C1 segment of cervical spinal cord (tissue), 14 donors: Measurements from ENCODE around the gene ASCC1.
"Not testable (repeated sequence)": the region's sequence is repeated elsewhere in the genome, so short reads cannot be mapped to it uniquely, and the experiment has no call there.

Source experiments
- DNase-seq, 14 donors: peaks; one replicate each; lab custom pipeline; 2025; lab: John Stamatoyannopoulos, UW

ASCC1 gene

DNA sequence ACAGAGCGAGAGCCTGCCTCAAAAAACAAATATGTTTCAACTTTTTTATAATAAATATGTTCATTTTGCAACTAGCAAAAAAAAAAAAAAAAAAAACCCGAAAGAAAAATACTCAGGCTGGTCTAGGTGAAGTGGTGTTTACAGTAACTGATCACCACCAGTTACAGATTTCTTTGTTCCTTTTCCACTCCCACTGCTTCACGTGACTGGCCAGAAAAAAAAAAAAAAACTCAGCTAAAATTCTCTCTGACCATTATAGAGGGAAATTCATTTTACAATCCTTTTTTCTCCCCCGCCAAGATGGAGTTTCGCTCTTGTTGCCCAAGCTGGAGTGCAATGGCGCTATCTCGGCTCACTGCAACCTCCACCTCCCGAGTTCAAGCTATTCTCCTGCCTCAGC lies 4.6 kb upstream of the ASCC1 start:
- DNase-seq, result no peak

DNA sequence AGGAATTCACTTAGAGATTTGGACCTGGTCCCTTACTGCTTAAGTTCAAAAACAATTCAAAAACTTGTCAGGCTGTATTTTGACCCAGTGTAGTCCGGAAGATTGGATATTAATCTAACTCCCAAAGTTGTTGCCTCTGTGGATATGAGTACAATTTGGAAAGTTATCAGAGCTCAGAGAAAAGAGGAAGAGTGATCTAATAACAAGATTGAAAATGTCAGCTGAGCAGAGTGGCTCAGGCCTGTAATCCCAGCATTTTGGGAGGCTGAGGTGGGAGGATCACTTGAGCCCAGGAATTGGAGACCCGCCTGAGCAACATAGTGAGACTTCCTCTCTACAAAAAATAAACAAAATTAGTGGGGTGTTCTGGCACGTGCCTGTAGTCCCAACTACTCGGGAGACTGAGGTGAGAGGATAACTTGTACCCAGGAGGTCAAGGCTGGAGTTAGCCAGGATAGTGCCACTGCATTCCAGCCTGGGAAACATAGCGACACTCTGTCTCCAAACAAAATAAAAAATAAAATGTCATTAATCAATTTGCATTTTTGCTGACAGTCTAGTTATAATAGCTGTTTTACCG lies 3.2 kb upstream of the ASCC1 start:
- DNase-seq, result no peak

DNA sequence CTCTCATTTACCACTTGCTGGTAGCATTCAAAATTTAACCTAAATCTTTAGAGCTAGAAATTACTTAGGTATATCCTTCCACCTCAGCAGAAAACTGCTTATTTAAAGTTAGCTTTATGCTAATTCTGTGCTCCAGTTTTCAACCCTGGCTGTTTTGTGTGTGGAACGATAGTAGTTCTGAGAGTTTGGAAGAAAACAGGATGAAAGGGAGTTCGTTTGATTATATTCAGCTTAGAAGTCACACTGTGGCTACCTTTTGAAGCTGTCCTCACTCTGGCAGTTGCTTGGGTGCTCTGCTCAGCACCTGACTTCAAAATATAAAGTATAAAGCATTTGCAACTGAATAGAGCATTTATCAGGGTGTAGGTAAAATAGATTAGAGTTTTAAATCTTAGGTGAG lies 2.6 kb upstream of the ASCC1 start:
- no peak for DNase-seq

DNA sequence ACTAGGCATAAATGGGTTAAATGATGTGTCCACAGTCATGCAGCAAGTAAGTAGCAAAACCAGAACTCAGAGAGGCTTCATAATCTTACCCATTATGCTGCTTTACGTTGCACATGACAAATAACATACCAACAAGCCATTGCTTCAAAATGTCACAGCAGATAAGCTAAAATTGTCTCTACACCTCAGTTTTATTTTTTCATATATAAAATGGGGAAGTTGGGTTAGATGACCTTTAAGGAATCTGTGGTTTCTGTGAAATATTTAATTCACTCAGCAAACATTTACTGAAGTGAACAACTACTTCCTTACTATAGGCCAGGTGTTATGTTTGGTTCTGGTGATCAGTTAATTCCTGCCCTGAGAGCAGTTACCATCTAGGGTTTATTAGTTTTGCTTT lies 2.2 kb upstream of the ASCC1 start:
- no peak for DNase-seq

DNA sequence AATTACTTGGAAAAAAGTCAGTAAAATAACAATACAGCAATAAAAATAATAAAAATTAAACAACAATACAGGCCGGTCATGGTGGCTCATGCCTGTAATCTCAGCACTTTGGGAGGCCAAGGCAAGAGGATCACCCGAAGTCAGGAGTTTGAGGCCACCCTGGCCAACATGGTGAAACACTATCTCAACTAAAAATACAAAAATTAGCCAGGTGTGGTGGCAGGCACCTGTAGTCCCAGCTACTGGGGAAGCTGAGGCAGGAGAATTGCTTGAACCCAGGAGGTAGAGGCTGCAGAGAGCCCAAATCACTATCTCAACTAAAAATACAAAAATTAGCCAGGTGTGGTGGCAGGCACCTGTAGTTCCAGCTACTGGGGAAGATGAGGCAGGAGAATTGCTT lies 4.2 kb downstream of the ASCC1 start:
- not testable (repeated sequence) for DNase-seq

DNA sequence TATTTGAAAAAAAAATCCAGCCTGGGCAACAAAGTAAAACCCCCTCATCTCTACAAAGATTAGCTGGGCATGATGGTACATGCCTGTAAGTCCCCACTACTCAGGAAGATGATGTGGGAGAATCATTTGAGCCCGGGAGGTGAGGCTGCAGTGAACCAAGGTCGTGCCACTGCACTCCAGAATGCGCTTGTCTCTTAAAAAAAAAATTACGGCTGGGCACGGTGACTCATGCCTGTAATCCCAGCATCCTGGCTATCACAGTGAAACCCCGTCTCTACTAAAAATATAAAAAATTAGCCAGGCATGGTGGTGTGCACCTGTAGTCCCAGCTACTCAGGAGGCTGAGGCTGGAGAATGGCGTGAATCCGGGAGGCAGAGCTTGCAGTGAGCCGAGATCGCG lies 4.7 kb downstream of the ASCC1 start:
- DNase-seq, result not testable (repeated sequence)

DNA sequence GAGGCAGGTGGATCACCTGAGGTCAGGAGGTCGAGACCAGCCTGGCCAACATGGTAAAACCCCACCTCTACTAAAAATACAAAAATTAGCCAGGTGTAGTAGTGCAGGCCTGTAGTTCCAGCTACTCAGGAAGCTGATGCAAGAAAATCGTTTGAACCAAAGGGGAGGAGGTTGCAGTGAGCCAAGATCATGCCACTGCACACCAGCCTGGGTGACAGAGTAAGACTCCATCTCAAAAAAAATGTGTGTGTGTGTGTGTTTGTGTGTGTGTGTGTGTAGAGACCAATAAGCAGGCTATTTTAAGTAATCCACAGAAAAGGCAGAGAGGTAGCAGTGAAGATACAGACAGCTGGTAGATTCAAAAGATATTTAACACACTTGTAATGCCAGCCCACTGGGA lies 7.5 kb downstream of the ASCC1 start:
- DNase-seq, result not testable (repeated sequence)

DNA sequence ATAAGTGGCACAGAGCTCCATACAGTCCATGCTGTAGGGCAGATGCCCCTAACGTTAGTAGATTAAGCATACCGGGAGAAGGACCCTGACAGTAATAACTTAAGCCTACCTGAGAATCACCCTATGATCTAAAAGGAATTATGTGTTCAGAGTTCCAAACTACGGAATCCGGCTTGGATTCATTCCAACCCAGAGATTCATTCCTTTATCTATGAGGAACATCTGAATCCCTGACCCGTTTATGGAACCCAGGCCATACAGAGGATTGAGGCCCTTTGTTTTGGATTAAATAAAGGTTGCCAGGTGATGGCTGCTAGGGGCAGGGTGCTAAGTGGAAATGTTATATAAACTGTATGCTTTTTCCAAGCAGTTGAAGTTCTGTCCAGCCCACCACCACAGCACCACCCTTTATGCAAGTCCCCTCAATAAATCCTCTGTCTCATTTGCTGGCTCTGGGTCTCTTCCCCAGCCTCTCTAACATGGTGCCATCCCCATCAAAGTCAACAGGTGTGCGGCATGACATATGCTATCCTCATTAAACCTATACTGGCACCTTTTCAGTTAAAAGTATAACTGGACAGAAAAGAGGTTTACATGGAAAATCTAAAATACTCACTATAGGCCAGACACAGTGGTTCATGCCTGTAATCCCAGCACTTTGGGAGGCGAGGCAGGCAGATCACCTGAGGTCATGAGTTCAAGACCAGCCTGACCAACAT lies 9.4 kb downstream of the ASCC1 start:
- DNase-seq, result no peak

DNA sequence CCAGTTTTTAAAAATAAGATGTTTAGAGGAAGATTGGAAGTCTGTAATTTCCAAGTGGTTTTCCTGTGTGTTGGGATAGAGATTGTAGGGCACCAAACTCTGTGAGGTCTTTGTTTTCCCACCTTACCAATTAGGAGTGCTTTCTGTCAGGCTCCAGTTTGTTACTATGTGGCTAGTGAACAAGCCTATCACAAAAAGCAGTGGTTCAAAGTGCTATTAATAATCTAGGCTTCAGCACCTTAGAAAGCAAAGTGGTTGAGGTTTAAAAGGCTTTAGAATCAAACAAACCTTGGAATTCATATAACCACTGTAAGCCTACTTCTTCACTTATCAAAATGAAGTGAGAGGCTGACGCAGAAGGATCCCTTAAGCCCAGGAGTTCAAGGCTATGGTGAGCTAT lies 11.4 kb downstream of the ASCC1 start:
- DNase-seq, result no peak

DNA sequence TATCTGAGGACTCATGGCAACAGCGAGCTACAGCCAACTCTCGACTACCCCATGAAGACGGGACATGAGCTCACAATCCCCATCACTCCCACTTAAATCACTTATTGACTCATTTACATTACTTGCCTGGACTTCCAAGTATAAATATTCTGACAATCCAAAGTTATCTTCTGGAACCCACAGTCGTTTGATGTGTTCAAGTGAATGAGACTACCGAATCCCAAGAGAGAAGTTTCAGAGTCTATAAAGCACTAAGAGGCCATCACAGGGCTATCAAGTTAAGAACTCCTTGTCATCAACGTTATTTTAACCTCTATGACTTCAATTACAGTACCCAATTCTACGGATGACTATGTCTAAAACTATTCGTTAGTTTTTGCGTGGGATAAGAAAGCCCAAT lies 11.8 kb downstream of the ASCC1 start:
- no peak for DNase-seq

DNA sequence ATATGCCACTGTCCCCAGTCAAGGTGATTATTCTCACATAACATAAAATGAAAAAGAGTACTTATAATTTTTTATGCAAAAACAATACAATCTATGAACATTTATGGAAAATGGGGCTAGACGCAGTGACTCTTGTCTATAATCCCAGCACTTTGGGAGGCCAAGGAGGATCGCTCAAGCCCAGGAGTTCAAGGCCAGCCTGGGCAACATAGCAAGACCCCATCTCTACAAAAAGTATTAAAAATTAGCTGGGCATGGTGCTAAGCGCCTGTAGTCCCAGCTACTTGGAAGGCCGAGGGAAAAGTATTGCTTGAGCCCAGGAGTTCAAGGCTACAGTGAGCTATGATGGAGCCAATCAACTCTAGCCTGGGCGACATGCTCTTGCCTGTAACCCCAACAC lies 14.8 kb downstream of the ASCC1 start:
- no peak for DNase-seq

DNA sequence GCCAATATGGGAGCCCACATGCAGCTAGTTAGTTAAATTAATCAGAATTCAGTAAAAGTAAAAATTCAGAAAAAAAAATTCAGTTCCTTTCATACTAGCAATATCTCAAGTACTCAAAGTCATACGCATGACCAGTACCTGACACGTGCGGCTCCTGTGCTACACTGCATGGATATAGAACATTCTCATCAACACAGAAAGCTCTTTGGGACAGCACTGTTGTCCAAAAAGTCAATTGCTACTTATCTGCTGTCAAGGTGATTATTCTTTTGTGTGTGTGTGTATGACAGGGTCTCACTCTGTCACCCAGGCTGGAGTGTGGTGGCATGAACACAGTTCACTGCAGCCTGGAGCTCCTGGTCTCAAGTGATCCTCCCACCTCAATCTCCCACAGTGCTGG lies 15.2 kb downstream of the ASCC1 start:
- DNase-seq, result no peak

DNA sequence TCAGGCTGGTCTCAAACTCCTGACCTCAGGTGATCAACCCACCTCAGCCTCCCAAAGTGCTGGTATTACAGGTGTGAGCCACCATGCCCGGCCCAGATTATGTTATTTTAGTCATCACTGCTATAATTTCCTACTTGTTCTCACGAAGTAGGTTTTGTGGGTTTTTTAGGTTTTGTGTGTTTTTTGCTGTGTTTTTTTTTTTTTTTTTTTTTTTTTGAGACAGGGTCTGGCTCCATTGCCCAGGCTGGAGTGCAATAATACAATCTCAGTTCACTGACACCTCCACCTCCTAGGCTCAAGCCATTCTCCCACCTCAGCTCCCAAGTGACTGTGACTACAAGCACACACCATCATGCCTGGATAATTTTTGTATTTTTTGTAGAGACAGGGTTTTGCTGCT lies 21.1 kb downstream of the ASCC1 start:
- no peak for DNase-seq

DNA sequence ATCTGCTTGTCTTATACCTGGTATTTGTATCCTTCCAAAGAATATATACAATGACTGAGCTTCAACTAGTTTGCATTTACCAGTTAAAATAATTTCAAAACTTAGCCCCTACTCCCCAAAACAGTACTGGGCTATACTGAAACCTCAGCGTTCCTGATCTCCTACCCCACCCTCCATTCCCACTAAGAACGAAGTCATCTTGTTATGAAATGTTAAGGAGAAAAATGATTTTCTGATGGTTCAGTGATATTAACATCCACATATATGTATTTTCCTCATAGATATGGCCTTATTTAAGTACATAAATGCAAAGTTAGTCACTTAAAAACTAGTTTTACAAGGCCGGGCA lies 29.1 kb downstream of the ASCC1 start:
- DNase-seq, result no peak

DNA sequence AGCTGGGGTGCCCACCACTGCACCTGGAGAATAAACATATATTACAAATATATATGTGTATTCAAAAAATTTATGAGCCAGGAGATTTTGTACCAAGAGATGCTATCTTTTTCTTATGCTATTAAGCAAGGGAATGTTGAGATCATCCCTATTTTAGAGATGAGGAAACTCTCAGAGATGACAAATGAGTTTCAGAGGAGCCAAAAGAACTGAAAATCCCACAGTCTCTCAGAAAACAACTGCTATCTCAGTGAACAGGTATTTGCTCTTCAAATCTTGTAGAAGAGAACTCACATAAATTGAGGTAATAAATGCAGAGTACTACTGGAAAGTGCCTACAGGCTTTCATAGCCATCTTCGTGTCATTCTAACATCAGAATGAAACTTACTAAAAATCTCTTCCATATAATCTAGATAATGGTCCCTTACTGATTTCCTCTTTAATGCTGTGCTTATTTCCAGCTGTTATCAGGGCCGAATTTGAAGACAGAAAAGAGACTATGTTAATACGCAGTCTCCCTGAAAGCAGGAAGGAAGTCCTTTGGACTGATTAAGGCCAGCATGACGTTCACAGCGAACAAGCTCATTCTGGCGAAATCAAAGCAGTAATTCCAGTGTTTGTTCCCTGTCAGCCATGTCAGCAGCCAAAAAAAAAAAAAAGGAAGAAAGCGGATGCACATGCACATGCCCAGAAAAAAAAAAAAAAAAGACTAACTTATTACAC lies 29.7 kb downstream of the ASCC1 start:
- DNase-seq, result no peak

DNA sequence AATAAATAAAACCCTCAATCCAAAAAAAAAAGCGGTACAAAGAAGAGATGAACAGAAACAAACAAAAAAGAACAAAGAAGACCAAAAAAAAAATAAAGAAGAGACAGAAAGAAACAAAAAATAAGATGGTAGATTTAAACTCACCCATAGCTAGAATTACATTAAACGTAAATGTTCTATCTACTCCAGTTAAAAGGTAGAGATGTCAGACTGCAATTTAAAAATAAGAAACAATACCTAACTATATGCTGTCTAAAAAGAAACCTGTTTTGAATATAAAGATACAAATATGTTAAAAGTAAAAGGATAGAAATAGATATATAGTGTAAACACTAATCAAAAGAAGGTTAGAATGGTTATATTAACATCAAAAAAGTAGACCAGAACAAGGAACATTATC lies 31.9 kb downstream of the ASCC1 start:
- no peak for DNase-seq

DNA sequence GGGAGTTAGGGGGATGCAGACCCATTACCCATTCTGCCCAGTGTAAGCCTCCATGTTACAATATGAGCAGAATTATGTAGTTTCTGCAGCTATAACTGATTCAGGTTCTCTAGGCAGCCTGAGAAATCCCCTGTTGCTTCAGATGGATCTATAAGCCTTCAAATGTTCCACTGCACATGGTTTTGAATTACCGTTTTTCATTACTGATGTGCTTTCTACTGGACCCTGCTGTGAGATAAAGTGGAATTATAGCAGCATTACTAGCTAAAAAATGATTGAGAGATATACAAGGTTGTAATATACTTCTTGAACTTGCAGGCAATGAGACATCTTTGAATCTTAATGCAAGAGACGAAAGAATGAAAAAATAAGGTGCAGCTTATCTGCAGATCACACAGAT lies 38.6 kb downstream of the ASCC1 start:
- no peak for DNase-seq

DNA sequence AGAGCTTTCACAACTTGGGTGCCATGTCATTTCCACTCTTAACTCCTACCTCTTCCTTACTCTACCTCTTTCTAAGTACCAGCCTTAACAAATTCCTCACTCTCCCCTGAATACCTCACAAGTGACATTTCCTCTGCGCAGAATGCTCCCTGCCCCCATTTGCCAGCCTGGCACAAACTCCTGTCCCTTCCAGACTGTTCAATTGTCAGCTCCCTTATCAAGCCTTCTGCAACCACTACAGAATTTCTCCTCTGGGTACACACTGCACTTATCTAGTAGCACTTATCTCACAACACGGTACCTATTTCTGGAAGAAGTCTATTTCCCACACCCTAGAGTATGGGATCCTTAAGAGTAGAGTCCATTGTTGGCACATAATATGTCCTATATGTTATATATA lies 39.4 kb downstream of the ASCC1 start:
- no peak for DNase-seq

DNA sequence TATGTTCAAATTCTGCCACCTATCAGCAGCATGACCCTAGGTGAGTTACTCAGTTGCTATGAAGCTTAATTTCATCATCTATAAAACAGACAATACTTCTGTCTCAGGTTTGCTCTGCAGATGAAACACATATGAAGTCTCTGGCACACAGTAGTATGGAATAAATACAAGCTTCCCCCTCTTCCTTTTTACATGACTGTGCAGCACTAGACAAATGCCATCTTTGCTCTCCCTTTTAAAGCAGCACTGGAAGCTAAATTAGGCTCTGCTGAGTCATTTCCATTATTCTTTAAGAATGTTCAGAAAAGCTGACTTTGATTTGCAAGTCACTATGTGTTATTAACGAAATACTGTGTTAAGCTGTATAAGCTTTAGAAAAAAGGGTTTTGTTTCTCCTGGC lies 40.9 kb downstream of the ASCC1 start:
- no peak for DNase-seq

DNA sequence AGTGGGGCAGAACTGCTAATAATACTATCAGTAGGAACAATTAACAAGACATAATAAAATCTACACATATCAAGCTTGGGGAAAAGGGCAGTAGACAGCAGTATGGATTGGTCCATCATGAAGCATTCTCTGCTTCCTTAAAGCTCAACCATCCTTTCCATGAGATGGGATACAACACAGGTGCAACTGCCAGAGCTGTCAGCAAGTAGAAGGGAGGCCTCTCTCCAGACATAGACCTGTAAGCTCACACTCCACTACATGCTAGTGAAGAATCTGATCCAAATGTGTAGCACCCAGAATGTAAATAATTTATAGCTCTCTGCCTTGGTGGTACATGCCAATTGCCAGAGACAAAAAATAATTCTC lies 41.8 kb downstream of the ASCC1 start:
- no peak for DNase-seq

DNA sequence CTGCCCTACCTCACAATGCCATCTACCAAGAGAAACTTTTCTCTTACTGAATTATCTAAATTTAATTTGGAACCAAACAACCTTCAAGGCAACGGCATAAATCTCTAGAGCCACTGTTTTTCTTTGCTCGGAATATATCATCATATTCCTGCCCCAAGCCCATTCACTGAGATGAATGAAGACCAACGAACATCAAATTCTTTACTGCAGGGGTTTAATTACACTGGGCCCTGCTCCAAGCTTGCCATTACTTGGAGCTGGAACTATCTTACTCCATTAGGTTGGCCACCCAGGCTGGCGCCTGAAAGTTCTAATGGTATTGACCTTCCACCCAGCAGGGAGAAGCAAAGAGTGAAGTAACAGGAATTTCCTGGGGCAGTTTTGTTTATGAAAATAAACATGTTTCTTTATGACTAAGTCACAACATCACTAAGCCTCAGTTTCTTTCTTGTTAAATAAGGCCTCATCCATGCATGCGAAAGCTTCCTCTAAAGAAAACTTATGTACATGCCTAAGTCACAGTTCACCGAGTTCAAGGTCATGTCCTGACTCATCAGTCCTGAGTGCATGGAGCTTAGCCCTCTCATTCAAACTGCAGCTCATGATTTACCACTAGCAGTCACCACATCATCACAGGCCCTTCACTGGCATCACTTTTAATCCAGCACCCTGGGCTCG lies 42.3 kb downstream of the ASCC1 start:
- no peak for DNase-seq

DNA sequence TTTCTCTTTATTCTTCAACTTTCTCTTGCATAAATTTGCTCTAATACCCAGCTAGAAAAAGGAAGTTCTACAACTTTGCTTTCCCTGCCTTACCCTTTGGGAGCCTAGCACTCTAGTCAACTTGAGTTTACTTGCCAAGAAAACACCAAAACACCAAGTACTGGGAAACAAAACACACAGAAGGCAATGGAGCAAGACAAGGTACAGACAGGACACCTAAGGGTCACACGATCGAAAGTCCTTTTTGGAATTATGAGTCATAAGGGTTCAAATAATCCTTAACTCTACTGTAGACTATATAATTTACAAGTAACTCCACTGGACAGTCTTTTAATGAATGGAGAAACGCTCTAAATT lies 42.8 kb downstream of the ASCC1 start:
- DNase-seq, result no peak

DNA sequence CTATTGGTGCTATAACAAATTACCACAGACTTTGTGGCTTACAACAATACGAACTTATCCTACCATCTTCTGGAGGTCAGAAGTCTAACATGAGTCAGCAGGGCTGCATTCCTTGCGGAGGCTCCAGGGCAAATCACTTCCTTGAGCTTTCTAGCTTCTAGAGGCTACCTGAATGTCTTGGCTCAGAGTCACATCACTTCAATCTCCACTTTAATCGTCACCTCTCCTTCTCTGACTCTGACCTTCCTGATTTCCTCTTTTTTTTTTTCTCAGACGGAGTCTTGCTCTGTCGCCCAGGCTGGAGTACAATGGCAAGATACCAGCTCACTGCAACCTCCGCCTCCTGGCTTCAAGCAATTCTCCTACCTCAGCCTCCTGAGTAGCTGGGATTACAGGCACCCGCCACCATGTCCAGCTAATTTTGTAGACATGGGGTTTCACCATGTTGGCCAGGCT lies 44.9 kb downstream of the ASCC1 start:
- DNase-seq, result no peak
